HG02678 (cell line): Measurements from ENCODE around the gene NXNL2.

ENCODE experiments used
- ATAC-seq: cut with Tn5 transposase; IDR thresholded peaks from one replicate; pipeline ENCODE4 v1.9.1; 2021; ENCODE audit warnings: mild to moderate bottlenecking, moderate library complexity; ENCODE audit not compliant: unreplicated experiment

The NXNL2 gene

DNA sequence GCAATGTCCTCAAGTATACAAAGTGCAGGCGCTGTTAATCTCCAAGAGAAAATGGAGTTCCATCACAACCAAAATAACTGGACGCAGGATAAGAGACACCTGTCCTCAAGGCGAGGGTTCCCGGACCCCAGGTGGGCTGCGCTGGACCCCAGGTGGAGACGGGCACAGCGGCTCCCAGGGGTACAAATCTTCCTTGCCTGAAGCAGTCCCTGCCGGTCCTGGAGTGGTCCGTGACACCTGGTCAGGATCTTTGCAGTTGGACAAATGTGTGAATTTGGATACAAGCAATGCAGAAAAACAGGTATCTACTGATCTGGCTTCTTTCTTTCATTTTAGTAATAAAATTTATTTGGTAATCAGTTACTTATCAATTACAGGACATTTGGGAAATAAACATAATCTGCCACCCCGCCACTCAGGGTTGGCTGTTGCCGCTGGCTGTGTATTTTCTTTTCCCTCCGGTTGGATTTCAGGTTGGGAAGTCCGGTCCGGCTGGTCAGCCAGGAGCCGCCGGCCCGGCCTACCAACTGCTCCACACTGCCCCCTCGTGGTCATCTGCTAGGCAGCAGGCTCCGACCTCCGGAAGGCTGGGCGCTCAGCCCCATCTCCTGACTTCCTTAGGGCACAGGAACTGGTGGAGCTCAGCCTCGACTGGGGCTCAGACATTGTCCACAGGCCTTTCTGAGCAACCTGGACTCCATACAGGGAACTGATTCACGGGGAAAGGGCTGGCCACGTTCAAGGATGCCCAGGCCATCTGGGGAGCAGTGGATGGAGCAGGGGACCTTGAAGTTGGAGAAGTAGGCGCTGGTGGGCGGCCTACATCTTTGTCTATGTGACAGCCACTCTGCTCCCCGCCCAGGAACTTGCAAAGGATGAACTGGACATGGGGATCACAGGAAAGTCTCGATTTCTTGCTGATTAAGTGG is 43.4 kb downstream of the NXNL2 start:
- ATAC-seq: peak; percentile 88

- ATAC-seq: no peak
Observed at GRCh38 chr9:88579050-88579715, 44.2 kb downstream of the NXNL2 start.

- ATAC-seq: no peak
Observed at GRCh38 chr9:88580961-88581360, 46.0 kb downstream of the NXNL2 start.

- no peak for ATAC-seq
Observed at GRCh38 chr9:88583901-88584596, 49.1 kb downstream of the NXNL2 start.

- ATAC-seq: no peak
Observed at GRCh38 chr9:88585426-88585825, 50.4 kb downstream of the NXNL2 start.

GRCh38 chr9:88586452-88586851 is 51.5 kb downstream of the NXNL2 start:
- ATAC-seq: no peak

DNA sequence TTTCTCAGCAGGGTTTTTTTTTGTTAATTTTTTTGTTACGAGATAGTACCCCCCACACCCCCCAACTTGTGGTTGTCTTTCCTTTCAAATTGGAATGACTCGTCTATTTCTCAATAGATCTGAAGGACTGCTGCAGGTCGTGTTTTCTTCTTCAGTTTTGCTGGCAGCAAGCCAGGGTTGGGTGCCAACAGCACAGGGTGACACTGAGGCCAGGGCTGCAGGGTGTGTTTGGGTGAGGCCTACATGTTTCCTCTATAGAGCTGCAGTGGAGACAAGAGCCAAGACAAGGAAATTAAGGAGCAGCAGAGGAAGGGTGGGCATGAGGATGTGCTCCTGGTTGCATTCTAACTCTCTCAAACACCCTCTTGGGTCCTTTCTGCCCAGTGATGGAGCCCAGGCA is 52.2 kb downstream of the NXNL2 start:
- ATAC-seq: no peak

- no peak for ATAC-seq
Observed at GRCh38 chr9:88587885-88588649, 53.1 kb downstream of the NXNL2 start.

GRCh38 chr9:88589656-88590055 is 54.7 kb downstream of the NXNL2 start:
- ATAC-seq: no peak

DNA sequence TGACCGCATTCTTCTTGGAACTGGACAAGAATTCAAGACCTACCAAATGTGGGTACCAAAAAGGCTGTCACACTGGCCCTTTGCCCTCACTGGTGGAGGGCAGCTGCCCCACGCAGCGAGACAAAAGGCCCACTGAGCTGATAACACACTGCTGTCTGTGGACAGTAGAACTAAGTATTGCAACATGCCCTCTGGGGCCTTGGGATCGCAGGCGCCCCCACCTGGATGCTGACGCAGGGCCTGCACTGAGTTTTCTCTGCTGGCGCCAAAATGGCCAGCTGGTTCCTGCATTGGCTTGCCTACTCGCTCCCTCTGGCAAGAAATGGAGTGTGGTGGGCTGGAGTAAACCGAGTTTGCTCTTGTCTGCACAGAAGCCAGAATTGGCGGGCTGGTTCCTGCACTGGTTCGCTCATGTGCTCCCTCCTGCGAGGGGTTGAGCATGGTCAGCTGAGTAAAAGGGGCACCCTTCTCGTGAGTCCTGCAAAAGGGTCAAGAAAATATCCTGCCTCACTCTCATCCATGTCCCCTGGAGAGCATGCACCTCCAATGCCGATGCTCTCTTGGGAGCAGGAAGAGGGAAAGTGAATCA is 55.7 kb downstream of the NXNL2 start:
- ATAC-seq: no peak

GRCh38 chr9:88593537-88594185 is 58.7 kb downstream of the NXNL2 start:
- ATAC-seq: peak; percentile 86
